PFSK-1 (cell line): ENCODE measurements around the gene TNNT2.

ENCODE experiments used
- SIN3A ChIP-seq: IDR thresholded peaks from 2 replicates; pipeline ENCODE4 v1.6.1; 2012; ENCODE audit warnings: mild to moderate bottlenecking, low read length, moderate library complexity, borderline replicate concordance; ENCODE audit not compliant: insufficient read depth
- TAF1 ChIP-seq: IDR thresholded peaks from 2 replicates; pipeline ENCODE4 v1.6.1; 2012; ENCODE audit warnings: low read length, control low read depth, borderline replicate concordance; ENCODE audit not compliant: insufficient read depth

DNA sequence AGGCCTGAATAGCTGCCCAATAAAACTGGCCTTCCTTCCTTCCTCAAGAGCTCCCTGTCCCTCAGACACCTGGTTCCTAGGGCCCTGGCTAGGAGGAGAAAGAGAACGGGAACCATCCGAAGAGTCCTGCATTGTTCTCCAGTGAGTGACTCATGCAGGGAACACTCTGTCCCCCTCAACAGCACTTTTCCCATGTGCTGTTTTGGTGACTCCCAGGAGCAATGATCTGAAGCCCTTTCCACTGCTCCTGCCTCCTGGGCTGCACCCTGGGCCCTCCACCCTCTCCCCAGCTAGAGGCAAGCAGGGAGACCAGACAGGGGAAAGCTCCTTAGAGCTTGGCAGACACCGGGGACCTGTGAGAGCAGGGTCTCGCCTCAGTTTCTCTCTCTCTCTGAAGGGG is 18.9 kb downstream of the TNNT2 start:
- no peak for TF ChIP-seq TAF1
- TF ChIP-seq SIN3A, result no peak
